ENCODE data around the gene TECPR2.
A peak's percentile ranks its signal among the peaks of the same experiment; 100 is the strongest.

Gene TECPR2

GRCh38 chr14:102320033-102320660, 42.6 kb upstream of the TECPR2 start:
- TF ChIP-seq CTCF (IDR thresholded peaks at IDR 0.05) = peak; percentile 2
- Histone ChIP-seq H3K36me3 (ENCODE audit: control insufficient read depth, insufficient read depth, low read length) (no peaks in the 10 kb centered on the region), H3K9ac (no peak overlapping the region), H3K9me3 (ENCODE audit: control insufficient read depth, low read length) (no peaks in the 10 kb centered on the region), H3K79me2 (peaks cover 2% of the 10 kb centered on the region), H3K27ac (peak overlapping the region; percentile 86), H3K27me3 (ENCODE audit: control insufficient read depth, insufficient read depth, low read length) (no peaks in the 10 kb centered on the region), H3K4me2 (ENCODE audit: low read length) (peak overlapping the region; percentile 98), H3K4me3 (ENCODE audit: low read depth, low read length) (peak overlapping the region; percentile 75), H2AFZ (peak overlapping the region; percentile 97), H3K4me1 (peaks cover 22% of the 10 kb centered on the region)

GRCh38 chr14:102320671-102321455, 41.9 kb upstream of the TECPR2 start:
- H3K9me3 ChIP-seq (ENCODE audit: control insufficient read depth, low read length) = no peaks in the 10 kb centered on the region
- peak overlapping the region; percentile 75 for H3K4me3 ChIP-seq (ENCODE audit: low read depth, low read length)
- H3K9ac ChIP-seq = no peak overlapping the region
- H3K4me2 ChIP-seq (ENCODE audit: low read length) = peak overlapping the region; percentile 98
- H3K27me3 ChIP-seq (ENCODE audit: control insufficient read depth, insufficient read depth, low read length) = no peaks in the 10 kb centered on the region
- H2AFZ ChIP-seq = peak overlapping the region; percentile 97
- no peaks in the 10 kb centered on the region for H3K36me3 ChIP-seq (ENCODE audit: control insufficient read depth, insufficient read depth, low read length)
- H3K79me2 ChIP-seq = peaks cover 2% of the 10 kb centered on the region
- TF ChIP-seq CTCF (IDR thresholded peaks at IDR 0.05) = no peak
- H3K4me1 ChIP-seq = peaks cover 22% of the 10 kb centered on the region
- peak overlapping the region; percentile 86 for H3K27ac ChIP-seq

GRCh38 chr14:102321456-102322422, 41.0 kb upstream of the TECPR2 start:
- Histone ChIP-seq H3K27me3 (ENCODE audit: control insufficient read depth, insufficient read depth, low read length) (no peaks in the 10 kb centered on the region), H3K4me3 (ENCODE audit: low read depth, low read length) (no peak overlapping the region), H3K79me2 (peaks cover 2% of the 10 kb centered on the region), H3K9me3 (ENCODE audit: control insufficient read depth, low read length) (no peaks in the 10 kb centered on the region), H3K27ac (no peak overlapping the region), H3K4me2 (ENCODE audit: low read length) (no peak overlapping the region), H3K9ac (no peak overlapping the region), H2AFZ (no peak overlapping the region), H3K36me3 (ENCODE audit: control insufficient read depth, insufficient read depth, low read length) (no peaks in the 10 kb centered on the region), H3K4me1 (peaks cover 22% of the 10 kb centered on the region)
- TF ChIP-seq CTCF (IDR thresholded peaks at IDR 0.05) = no peak

GRCh38 chr14:102323102-102323501, 39.6 kb upstream of the TECPR2 start:
- Histone ChIP-seq H3K27ac (peak overlapping the region; percentile 13), H3K27me3 (ENCODE audit: control insufficient read depth, insufficient read depth, low read length) (no peaks in the 10 kb centered on the region)

More at GRCh38 chr14:102323102-102323501, 39.6 kb upstream of the TECPR2 start:
- H3K4me1 ChIP-seq = peaks cover 14% of the 10 kb centered on the region
- no peaks in the 10 kb centered on the region for H3K36me3 ChIP-seq (ENCODE audit: control insufficient read depth, insufficient read depth, low read length)
- TF ChIP-seq CTCF (IDR thresholded peaks at IDR 0.05) = peak; percentile 41
- no peak overlapping the region for H3K9ac ChIP-seq
- H3K4me2 ChIP-seq (ENCODE audit: low read length) = no peak overlapping the region
- H3K4me3 ChIP-seq (ENCODE audit: low read depth, low read length) = no peak overlapping the region
- H2AFZ ChIP-seq = no peak overlapping the region
- peaks cover 2% of the 10 kb centered on the region for H3K79me2 ChIP-seq
- H3K9me3 ChIP-seq (ENCODE audit: control insufficient read depth, low read length) = no peaks in the 10 kb centered on the region
